C4-2B (cell line): ENCODE data around the gene NEMP1.

Source experiments
- CTCF ChIP-seq: fragments of 450-650 bp; conservative IDR thresholded peaks from 2 replicates; pipeline ENCODE4 v1.5.1; 2017; ENCODE audit warnings: mild to moderate bottlenecking
- ZFX ChIP-seq: fragments of 450-650 bp; IDR thresholded peaks from 2 replicates; pipeline ENCODE4 v1.6.1; 2017

- no peak for TF ChIP-seq CTCF
- no peak for TF ChIP-seq ZFX
These were observed 17.5 kb upstream of the NEMP1 start for GRCh38 chr12:57096099-57096572.
